Hematopoietic multipotent progenitor cell treated with erythropoietin and hydrocortisone succinate and interleukin-3 and kit ligand, for 4 days (in vitro differentiated cells): ENCODE results near the gene CSTPP1.

Experiments used
- DNase-seq: peaks from one replicate; pipeline ENCODE4 v3.0.0-alpha.2; 2015

Gene CSTPP1

GRCh38 chr11:46936138-46937110 is at the start of gene CSTPP1:
TSS of gene CSTPP1 (plus strand) at chr11:46936761. CDS start at chr11:46936806, 45 bp downstream.
- DNase-seq: peak; percentile 97

GRCh38 chr11:46888636-46889035 is 47.9 kb upstream of the CSTPP1 start:
- no peak for DNase-seq

GRCh38 chr11:46889251-46889650 is 47.3 kb upstream of the CSTPP1 start:
- no peak for DNase-seq

- peak; percentile 90 for DNase-seq
Measured at GRCh38 chr11:46889689-46890475, 46.7 kb upstream of the CSTPP1 start.

GRCh38 chr11:46890665-46891064 is 45.9 kb upstream of the CSTPP1 start:
- DNase-seq: no peak

GRCh38 chr11:46892109-46892508 is 44.5 kb upstream of the CSTPP1 start:
- DNase-seq: no peak

- DNase-seq: no peak
Measured at GRCh38 chr11:46892838-46893237, 43.7 kb upstream of the CSTPP1 start.

GRCh38 chr11:46894506-46894905 is 42.1 kb upstream of the CSTPP1 start:
- DNase-seq: no peak

- no peak for DNase-seq
Measured at GRCh38 chr11:46894961-46895360, 41.6 kb upstream of the CSTPP1 start.

GRCh38 chr11:46895821-46896220 is 40.7 kb upstream of the CSTPP1 start:
- no peak for DNase-seq

GRCh38 chr11:46896719-46897406 is 39.7 kb upstream of the CSTPP1 start:
- peak; percentile 88 for DNase-seq

- DNase-seq: no peak
Measured at GRCh38 chr11:46898396-46899095, 38.0 kb upstream of the CSTPP1 start.

- no peak for DNase-seq
Measured at GRCh38 chr11:46899501-46900025, 37.0 kb upstream of the CSTPP1 start.

- DNase-seq: no peak
Measured at GRCh38 chr11:46900091-46900746, 36.3 kb upstream of the CSTPP1 start.

GRCh38 chr11:46901156-46901555 is 35.4 kb upstream of the CSTPP1 start:
- no peak for DNase-seq

- DNase-seq: no peak
Measured at GRCh38 chr11:46902694-46903093, 33.9 kb upstream of the CSTPP1 start.

- DNase-seq: no peak
Measured at GRCh38 chr11:46903846-46904245, 32.7 kb upstream of the CSTPP1 start.

- no peak for DNase-seq
Measured at GRCh38 chr11:46905806-46906205, 30.8 kb upstream of the CSTPP1 start.

GRCh38 chr11:46906609-46907041 is 29.9 kb upstream of the CSTPP1 start:
- DNase-seq: peak; percentile 25

GRCh38 chr11:46907606-46908005 is 29.0 kb upstream of the CSTPP1 start:
- DNase-seq: no peak

- DNase-seq: peak; percentile 40
Measured at GRCh38 chr11:46912526-46913150, 23.9 kb upstream of the CSTPP1 start.
